Subcutaneous adipose tissue (tissue), 4 donors: Measurements from ENCODE around the gene MFF. TPM values are rescaled to one million over a fixed set of nuclear protein-coding genes. Genes with fewer than 3 reads are reported as not detected.

Experiments
- total RNA-seq, 4 donors: library from RNA; depleted of rRNA; stranded (reverse); fragments of >200 nt; gene quantifications; one replicate each; pipeline ENCODE4 v1.1.0, GENCODE V29; 2016
- TF ChIP-seq, protein P1 (sequence below): fragments of 450-650 bp; IDR thresholded peaks from one replicate; pipeline ENCODE4 v1.5.1; 2016; ENCODE audit warnings: low read depth, mild to moderate bottlenecking, control low read depth, antibody characterized with exemption, moderate library complexity

MFF gene
- total RNA-seq, 4 donors from 2014 or later: 90.9 to 135 (median 98.8) TPM

DNA sequence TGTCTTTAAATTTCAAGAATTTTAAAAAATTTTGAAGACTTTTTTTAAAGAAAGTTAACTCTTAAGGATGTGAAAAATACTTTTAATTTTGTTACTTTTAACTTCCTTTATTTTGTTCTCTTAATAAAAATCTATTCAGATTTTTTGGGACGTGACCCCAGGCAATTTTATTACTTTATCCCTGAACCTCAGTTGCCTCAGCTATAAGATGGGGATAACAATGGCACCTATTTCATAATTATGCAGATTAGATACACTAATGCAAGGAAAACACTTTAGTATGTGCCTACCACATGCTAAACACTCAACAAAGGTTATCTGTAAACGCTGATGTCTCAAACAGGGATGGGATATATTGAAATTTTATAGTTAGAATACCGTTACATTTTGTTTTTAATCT, 64.2 kb downstream of the MFF start:
- TF ChIP-seq, protein P1, sequence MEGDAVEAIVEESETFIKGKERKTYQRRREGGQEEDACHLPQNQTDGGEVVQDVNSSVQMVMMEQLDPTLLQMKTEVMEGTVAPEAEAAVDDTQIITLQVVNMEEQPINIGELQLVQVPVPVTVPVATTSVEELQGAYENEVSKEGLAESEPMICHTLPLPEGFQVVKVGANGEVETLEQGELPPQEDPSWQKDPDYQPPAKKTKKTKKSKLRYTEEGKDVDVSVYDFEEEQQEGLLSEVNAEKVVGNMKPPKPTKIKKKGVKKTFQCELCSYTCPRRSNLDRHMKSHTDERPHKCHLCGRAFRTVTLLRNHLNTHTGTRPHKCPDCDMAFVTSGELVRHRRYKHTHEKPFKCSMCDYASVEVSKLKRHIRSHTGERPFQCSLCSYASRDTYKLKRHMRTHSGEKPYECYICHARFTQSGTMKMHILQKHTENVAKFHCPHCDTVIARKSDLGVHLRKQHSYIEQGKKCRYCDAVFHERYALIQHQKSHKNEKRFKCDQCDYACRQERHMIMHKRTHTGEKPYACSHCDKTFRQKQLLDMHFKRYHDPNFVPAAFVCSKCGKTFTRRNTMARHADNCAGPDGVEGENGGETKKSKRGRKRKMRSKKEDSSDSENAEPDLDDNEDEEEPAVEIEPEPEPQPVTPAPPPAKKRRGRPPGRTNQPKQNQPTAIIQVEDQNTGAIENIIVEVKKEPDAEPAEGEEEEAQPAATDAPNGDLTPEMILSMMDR: no peak

DNA sequence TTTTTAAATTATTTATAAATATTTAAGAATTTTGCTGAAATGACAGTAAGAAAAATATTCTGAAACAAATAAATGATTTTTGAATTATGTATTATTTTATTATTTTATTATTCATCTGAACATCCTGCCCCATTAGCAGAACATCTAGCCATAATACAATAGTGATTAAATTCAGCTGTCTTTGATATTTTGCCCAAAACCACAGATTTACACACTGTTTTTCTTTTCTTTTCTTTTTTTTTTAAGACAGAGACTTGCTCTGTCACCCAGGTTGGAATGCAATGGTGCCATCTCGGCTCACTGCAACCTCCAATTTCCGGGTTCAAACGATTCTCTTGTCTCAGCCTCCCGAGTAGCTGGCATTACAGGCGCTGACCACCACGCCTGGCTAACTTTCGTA, 64.6 kb downstream of the MFF start:
- TF ChIP-seq, protein P1: no peak

GRCh38 chr2:227390468-227391256, 65.6 kb downstream of the MFF start:
- TF ChIP-seq, protein P1: no peak

GRCh38 chr2:227394401-227394800, 69.3 kb downstream of the MFF start:
- TF ChIP-seq, protein P1: no peak

DNA sequence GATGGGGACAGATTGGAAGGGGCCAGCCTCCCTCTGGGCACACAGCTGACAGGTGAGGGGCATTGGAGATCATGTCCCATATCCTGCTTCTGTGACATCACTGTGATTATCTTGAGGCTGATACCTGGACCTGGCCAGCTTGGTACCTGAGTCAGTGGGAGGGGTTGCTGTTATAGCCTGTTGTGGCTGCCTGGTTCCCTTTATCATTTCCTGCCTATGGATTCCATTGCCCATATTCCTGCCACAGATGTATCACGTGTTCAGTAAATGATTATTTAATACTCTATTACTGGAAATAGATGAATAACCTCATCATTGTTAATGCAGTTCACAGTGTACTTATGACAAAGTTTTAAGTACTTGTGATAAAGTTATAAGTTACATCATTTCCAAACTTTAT, 70.5 kb downstream of the MFF start:
- TF ChIP-seq, protein P1: no peak

GRCh38 chr2:227397562-227397961, 72.5 kb downstream of the MFF start:
- TF ChIP-seq, protein P1: no peak

GRCh38 chr2:227398684-227399670, 73.9 kb downstream of the MFF start:
- TF ChIP-seq, protein P1: no peak
